ENCODE measurements around the gene STAT1.
A peak's percentile ranks its signal among the peaks of the same experiment; 100 is the strongest.

Gene STAT1

DNA sequence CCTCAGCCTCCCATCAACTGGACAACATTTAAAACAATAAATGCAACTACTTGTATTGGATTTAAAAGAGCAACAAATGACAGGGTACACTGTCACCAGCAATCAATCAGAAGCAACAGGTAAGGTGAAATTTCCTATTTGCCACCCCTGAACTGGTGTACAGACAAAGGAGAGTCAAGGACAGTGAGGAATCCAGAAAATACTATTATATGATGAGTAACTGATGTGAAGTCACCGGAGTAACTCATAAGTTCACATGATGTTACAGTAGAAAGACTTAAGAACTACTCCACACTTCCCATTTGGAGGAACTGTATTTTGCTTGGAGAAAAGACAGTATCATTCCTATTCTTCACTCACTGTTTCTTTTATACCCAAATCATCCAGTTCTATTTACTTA lies 4.1 kb upstream of the STAT1 start:
- no peak for DNase-seq (ENCODE audit: low read depth)
- TF ChIP-seq, protein P1, sequence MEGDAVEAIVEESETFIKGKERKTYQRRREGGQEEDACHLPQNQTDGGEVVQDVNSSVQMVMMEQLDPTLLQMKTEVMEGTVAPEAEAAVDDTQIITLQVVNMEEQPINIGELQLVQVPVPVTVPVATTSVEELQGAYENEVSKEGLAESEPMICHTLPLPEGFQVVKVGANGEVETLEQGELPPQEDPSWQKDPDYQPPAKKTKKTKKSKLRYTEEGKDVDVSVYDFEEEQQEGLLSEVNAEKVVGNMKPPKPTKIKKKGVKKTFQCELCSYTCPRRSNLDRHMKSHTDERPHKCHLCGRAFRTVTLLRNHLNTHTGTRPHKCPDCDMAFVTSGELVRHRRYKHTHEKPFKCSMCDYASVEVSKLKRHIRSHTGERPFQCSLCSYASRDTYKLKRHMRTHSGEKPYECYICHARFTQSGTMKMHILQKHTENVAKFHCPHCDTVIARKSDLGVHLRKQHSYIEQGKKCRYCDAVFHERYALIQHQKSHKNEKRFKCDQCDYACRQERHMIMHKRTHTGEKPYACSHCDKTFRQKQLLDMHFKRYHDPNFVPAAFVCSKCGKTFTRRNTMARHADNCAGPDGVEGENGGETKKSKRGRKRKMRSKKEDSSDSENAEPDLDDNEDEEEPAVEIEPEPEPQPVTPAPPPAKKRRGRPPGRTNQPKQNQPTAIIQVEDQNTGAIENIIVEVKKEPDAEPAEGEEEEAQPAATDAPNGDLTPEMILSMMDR (IDR thresholded peaks at IDR 0.05; ENCODE audit: control insufficient read depth, insufficient read depth, low read depth, low read length, missing control alignments), result no peak
- no peak overlapping the region for H3K4me3 ChIP-seq (ENCODE audit: control insufficient read depth, low read depth, low read length)

DNA sequence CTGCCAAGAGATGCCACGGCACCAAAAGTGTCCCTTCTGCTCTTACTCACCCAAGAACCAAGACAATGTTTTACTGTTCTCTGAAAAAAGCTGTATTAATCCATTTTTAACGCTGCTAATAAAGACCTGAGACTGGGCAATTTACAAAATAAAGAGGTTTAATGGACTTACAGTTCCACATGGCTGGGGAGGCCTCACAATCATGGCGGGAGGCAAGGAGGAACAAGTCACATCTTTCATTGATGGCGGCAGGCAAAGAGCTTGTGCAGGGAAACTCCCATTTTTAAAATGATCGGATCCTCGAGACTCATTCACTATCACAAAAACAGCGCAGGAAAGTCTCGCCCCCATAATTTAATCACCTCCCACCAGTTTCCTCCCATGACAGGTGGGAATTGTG lies 1.9 kb upstream of the STAT1 start:
- H3K4me3 ChIP-seq (ENCODE audit: control insufficient read depth, low read depth, low read length), result no peak overlapping the region
- DNase-seq (ENCODE audit: low read depth), result no peak
- TF ChIP-seq, protein P1 (IDR thresholded peaks at IDR 0.05; ENCODE audit: control insufficient read depth, insufficient read depth, low read depth, low read length, missing control alignments), result no peak

DNA sequence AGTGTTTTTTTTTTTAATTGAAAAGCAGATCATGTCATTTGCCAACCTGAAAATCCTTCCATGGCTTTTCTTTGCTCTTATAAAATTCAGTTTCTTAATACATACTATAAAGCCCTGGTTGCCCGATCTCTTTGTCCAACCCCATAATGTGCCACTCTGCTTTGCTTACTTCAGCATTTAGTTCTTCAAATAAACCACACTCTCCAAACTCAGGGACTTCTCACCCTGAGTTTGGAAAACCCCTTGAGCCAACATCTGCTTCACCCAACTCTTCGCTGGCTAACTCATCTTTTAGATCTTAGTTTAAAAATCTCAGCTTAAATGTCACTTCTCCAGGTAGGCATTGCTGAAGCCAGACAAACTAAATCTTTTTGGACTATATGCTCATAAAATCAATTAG lies 1.3 kb upstream of the STAT1 start:
- DNase-seq (ENCODE audit: low read depth), result no peak
- TF ChIP-seq, protein P1 (IDR thresholded peaks at IDR 0.05; ENCODE audit: control insufficient read depth, insufficient read depth, low read depth, low read length, missing control alignments), result no peak
- no peak overlapping the region for H3K4me3 ChIP-seq (ENCODE audit: control insufficient read depth, low read depth, low read length)

DNA sequence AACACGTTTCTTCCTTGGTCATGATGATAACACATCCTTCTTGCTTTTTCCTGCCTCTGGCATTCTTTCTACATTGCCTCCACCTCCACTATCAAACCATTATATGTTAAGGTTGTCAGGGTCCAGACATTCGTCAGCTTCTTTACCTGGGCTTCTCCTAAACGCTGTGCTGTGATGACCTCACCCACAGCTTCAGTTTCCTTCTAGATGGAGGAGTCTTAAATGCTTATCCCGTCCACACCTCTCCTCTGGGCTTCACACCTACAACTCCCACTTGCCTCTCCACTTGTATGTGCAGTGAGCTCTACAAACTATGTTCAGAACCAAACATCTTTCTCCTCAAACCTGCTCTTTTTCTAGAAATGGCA lies 666 bp upstream of the STAT1 start:
- peak overlapping the region; percentile 40 for H3K4me3 ChIP-seq (ENCODE audit: control insufficient read depth, low read depth, low read length)
- TF ChIP-seq, protein P1 (IDR thresholded peaks at IDR 0.05; ENCODE audit: control insufficient read depth, insufficient read depth, low read depth, low read length, missing control alignments), result no peak
- DNase-seq (ENCODE audit: low read depth), result no peak

DNA sequence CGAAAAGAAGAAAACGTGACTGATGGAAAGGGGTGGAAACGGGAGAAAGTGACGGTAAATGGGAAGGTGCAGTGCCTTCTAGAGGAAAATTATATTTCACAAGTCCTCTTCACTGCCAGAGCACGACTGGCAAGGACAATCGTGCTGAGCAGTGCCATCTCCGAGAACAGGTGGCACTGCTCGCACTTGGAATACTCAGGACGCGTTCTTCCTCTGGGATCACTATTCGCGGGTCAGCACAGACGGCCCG lies 364 bp downstream of the STAT1 start:
- H3K4me3 ChIP-seq (ENCODE audit: control insufficient read depth, low read depth, low read length), result peak overlapping the region; percentile 47
- DNase-seq (ENCODE audit: low read depth), result no peak
- TF ChIP-seq, protein P1 (IDR thresholded peaks at IDR 0.05; ENCODE audit: control insufficient read depth, insufficient read depth, low read depth, low read length, missing control alignments), result no peak

DNA sequence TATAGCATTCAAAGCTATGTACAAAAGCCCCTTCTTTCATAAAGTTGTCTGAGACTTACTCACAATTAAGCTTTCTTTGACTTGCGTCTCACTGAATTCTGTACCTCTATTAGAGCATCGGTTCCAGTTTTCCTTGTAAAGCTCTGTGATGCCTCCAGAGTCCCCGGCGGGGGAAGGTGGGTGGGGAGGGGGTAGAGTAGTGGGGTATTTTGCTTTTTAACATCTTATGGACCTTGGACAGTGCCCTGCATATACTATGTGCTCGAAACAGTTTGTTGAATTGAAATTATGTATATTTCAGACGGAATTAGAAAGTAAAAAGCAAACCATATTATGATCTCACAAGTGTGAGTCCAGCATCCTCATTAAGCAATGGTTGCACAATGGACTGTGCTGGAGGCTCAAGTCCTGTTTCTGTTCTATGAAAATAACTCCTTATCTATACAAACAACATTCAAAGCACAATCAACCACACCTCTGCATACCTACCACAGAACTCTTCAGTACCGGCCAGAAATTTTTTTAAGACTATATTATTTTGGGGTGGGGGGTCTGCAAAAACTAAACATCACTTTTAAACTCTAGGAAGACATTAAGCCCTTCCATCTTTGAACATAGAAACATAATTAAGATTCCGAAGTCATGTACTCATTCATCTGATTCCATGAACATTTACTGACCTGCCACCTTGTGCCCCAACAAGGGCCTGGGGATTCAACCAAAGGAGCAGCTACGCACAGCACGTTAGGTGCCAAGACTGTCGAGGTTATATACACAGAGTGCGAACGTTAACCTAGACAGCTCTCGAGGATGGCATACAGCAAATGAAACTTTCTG lies 908 bp downstream of the STAT1 start:
- TF ChIP-seq, protein P1 (IDR thresholded peaks at IDR 0.05; ENCODE audit: control insufficient read depth, insufficient read depth, low read depth, low read length, missing control alignments), result no peak
- DNase-seq (ENCODE audit: low read depth), result no peak
- peak overlapping the region; percentile 47 for H3K4me3 ChIP-seq (ENCODE audit: control insufficient read depth, low read depth, low read length)
